DND-41 (cell line): Measurements from ENCODE around the gene PPOX.

Source experiments
- ATAC-seq: fragments of 200-7000 bp; cut with Tn5 transposase; 3 replicates; pipeline ENCODE4 v1.9.1; 2021; ENCODE audit warnings: low read depth; ENCODE audit not compliant: insufficient read depth
- DNase-seq: peaks from one replicate; pipeline ENCODE4 v3.0.0-alpha.2; 2020
- H2AFZ ChIP-seq: 2 replicates; pipeline ENCODE4 v1.6.0; 2012; ENCODE audit warnings: low read depth, low read length
- H3K27ac ChIP-seq: 2 replicates; pipeline ENCODE4 v1.5.1; 2012; ENCODE audit warnings: low read length, inconsistent platforms
- H3K27me3 ChIP-seq: fragments of 200-600 bp; sonication (generic); 2 replicates; pipeline ENCODE4 v1.6.0; 2012; ENCODE audit warnings: low read length, mild to moderate bottlenecking, inconsistent platforms; ENCODE audit not compliant: insufficient read depth, poor library complexity
- H3K36me3 ChIP-seq: 2 replicates; pipeline ENCODE4 v1.5.1; 2012; ENCODE audit warnings: low read length, inconsistent platforms; ENCODE audit not compliant: insufficient read depth
- H3K4me1 ChIP-seq: 2 replicates; pipeline ENCODE4 v1.5.1; 2012; ENCODE audit warnings: mild to moderate bottlenecking, low read length; ENCODE audit not compliant: insufficient read depth
- H3K4me2 ChIP-seq: 2 replicates; pipeline ENCODE4 v1.6.0; 2012; ENCODE audit warnings: mild to moderate bottlenecking, moderate library complexity, low read length, inconsistent platforms; ENCODE audit not compliant: insufficient read depth
- H3K4me3 ChIP-seq, 2 experiments: fragments of 200-600 bp in 1 of 2; shearing (Covaris generic) in 1 of 2; 2 replicates each; pipeline ENCODE4 v1.5.1; 2012 to 2016; ENCODE audit warnings: inconsistent platforms in 2 of 2, low read length in 2 of 2, mild to moderate bottlenecking in 2 of 2, low read depth in 1 of 2, moderate library complexity in 1 of 2
- H3K79me2 ChIP-seq: 2 replicates; pipeline ENCODE4 v1.6.0; 2012; ENCODE audit warnings: low read length, inconsistent platforms; ENCODE audit not compliant: insufficient read depth
- H3K9ac ChIP-seq: 2 replicates; pipeline ENCODE4 v1.6.0; 2012; ENCODE audit warnings: low read depth, mild to moderate bottlenecking, inconsistent platforms, low read length, moderate library complexity
- H3K9me3 ChIP-seq: 2 replicates; pipeline ENCODE4 v1.5.1; 2012; ENCODE audit warnings: low read length, moderate library complexity, mild to moderate bottlenecking, inconsistent platforms; ENCODE audit not compliant: insufficient read depth, severe bottlenecking
- H4K20me1 ChIP-seq: 2 replicates; pipeline ENCODE4 v1.6.0; 2012; ENCODE audit warnings: low read length; ENCODE audit not compliant: insufficient read depth
- CTCF ChIP-seq: IDR thresholded peaks from 2 replicates; pipeline ENCODE4 v1.5.1; 2012; ENCODE audit warnings: borderline replicate concordance, low read length, moderate library complexity, mild to moderate bottlenecking; ENCODE audit not compliant: poor library complexity, severe bottlenecking; ENCODE audit errors: extremely low read depth
- EZH2 ChIP-seq: IDR thresholded peaks from 3 replicates; pipeline ENCODE4 v1.6.1; 2012; ENCODE audit warnings: borderline replicate concordance, low read depth, mild to moderate bottlenecking, moderate library complexity, low read length, inconsistent platforms; ENCODE audit not compliant: severe bottlenecking

The PPOX gene

GRCh38 chr1:161162806-161163205 is 3.4 kb upstream of the PPOX start:
- H3K4me1 ChIP-seq: peaks cover 81% of the 10 kb centered on the region
- no peaks in the 10 kb centered on the region for H4K20me1 ChIP-seq
- peaks cover 59% of the 10 kb centered on the region for H3K36me3 ChIP-seq
- H3K27ac ChIP-seq: no peak overlapping the region
- TF ChIP-seq CTCF: no peak
- TF ChIP-seq EZH2: no peak
- 0 out of 2 replicates have a peak overlapping the region, but pooled peaks have one; percentile 88 for H3K4me2 ChIP-seq
- no peak overlapping the region for H3K9ac ChIP-seq
- DNase-seq (no peak), ATAC-seq (no peak)
- no peak overlapping the region for H3K4me3 ChIP-seq
- peaks cover 28% of the 10 kb centered on the region for H3K79me2 ChIP-seq
- no peak overlapping the region for H2AFZ ChIP-seq
- no peaks in the 10 kb centered on the region for H3K27me3 ChIP-seq
- H3K9me3 ChIP-seq: no peaks in the 10 kb centered on the region

GRCh38 chr1:161163793-161164192 is 2.4 kb upstream of the PPOX start:
- H3K36me3 ChIP-seq: peaks cover 49% of the 10 kb centered on the region
- no peaks in the 10 kb centered on the region for H3K9me3 ChIP-seq
- no peak for ATAC-seq
- DNase-seq: no peak
- no peak overlapping the region for H2AFZ ChIP-seq
- no peak overlapping the region for H3K27ac ChIP-seq
- peaks cover 28% of the 10 kb centered on the region for H3K79me2 ChIP-seq
- H3K4me2 ChIP-seq: no peak overlapping the region
- H3K9ac ChIP-seq: no peak overlapping the region
- H3K4me1 ChIP-seq: peaks cover 82% of the 10 kb centered on the region
- H3K4me3 ChIP-seq: no peak overlapping the region
- no peaks in the 10 kb centered on the region for H3K27me3 ChIP-seq
- no peak for TF ChIP-seq CTCF
- TF ChIP-seq EZH2: no peak
- H4K20me1 ChIP-seq: no peaks in the 10 kb centered on the region

GRCh38 chr1:161164901-161165610 is 1.2 kb upstream of the PPOX start:
- TF ChIP-seq CTCF (no peak), EZH2 (no peak)
- Histone ChIP-seq H3K4me3 (peak overlapping the region; percentile 79 to 92; a peak in 3 of 4 replicates), H3K79me2 (peaks cover 21% of the 10 kb centered on the region), H3K4me1 (peaks cover 74% of the 10 kb centered on the region), H3K36me3 (peaks cover 57% of the 10 kb centered on the region), H3K9ac (peak overlapping the region; percentile 90), H2AFZ (no peak overlapping the region), H4K20me1 (no peaks in the 10 kb centered on the region), H3K27ac (0 out of 2 replicates have a peak overlapping the region, but pooled peaks have one; percentile 5), H3K4me2 (peak overlapping the region; percentile 100), H3K27me3 (no peaks in the 10 kb centered on the region), H3K9me3 (no peaks in the 10 kb centered on the region)
- no peak for DNase-seq
- ATAC-seq: no peak
